ENCODE measurements around the gene ATP6V0D1. TPM values are rescaled to one million over a fixed set of nuclear protein-coding genes. Genes with fewer than 3 reads are reported as not detected.

Gene ATP6V0D1
- total RNA-seq, 1 experiment from 2014 or later = 50.5 TPM

DNA sequence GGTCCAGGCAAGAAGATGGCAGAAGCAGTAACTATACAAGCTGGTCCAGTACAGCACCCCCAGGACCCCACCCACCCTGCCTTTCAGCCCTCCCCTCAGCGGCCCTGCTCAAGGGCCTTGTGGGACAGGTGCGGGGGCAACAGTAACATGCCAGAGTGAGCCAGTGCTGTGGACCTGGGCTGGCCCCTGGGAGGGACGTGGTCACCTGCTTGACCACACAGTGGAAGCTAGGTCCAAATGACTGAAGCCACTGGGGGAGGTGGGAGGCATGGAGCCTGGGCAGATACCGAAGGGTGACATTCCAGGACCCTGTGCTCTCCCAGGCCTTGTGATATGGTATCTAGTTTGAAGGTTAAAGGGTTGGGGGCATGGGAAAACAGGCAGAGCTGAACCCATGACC, 17.3 kb downstream of the ATP6V0D1 start:
- CTCF ChIA-PET = interaction anchor here (0.6 to 6.0 kb wide), 10 partner anchors 12 to 520 kb away, joined by 3 to 53 read pairs (median 3); no protein-coding TSS in a partner anchor
- intact Hi-C loops (cut with micrococcal nuclease) = loop anchor here (2.0 kb wide), 1 partner anchor 203 kb away; no protein-coding TSS in a partner anchor

DNA sequence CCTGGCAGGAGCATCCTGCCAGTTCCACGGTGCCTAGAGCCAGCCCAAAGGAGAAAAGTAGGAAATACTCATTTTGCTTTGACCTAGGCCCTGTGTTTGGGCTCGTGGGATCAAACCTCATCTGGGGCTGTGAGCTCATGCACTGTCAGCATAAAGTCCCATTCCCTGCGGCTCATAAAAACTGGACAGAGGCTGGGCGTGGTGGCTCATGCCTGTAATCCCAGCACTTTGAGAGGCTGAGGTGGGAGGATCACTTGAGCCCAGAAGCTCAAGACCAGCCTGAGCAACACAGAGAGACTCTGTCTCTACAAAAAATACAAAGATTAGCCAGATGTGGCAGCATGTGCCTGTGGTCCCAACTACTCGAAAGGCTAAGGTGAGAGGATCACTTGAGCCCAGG, 17.9 kb downstream of the ATP6V0D1 start:
- H3K27ac Mint-ChIP-seq (ENCODE audit: low read depth, unreplicated experiment) = no peak overlapping the region
- H3K4me3 Mint-ChIP-seq (ENCODE audit: unreplicated experiment) = no peak overlapping the region
- BruUV-seq (replicated peaks) = no TSS peak
- peaks cover 27% of the 10 kb centered on the region for H3K4me1 Mint-ChIP-seq (ENCODE audit: insufficient read depth, unreplicated experiment)
- TF ChIP-seq, protein P1, sequence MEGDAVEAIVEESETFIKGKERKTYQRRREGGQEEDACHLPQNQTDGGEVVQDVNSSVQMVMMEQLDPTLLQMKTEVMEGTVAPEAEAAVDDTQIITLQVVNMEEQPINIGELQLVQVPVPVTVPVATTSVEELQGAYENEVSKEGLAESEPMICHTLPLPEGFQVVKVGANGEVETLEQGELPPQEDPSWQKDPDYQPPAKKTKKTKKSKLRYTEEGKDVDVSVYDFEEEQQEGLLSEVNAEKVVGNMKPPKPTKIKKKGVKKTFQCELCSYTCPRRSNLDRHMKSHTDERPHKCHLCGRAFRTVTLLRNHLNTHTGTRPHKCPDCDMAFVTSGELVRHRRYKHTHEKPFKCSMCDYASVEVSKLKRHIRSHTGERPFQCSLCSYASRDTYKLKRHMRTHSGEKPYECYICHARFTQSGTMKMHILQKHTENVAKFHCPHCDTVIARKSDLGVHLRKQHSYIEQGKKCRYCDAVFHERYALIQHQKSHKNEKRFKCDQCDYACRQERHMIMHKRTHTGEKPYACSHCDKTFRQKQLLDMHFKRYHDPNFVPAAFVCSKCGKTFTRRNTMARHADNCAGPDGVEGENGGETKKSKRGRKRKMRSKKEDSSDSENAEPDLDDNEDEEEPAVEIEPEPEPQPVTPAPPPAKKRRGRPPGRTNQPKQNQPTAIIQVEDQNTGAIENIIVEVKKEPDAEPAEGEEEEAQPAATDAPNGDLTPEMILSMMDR (IDR thresholded peaks at IDR 0.05; ENCODE audit: unreplicated experiment) = no peak
- no peaks in the 10 kb centered on the region for H3K9me3 Mint-ChIP-seq (ENCODE audit: unreplicated experiment)
- H3K36me3 Mint-ChIP-seq (ENCODE audit: insufficient read depth, unreplicated experiment) = peaks cover 18% of the 10 kb centered on the region
- no peak for DNase-seq (ENCODE audit: unreplicated experiment)
- H3K27me3 Mint-ChIP-seq (ENCODE audit: insufficient read depth, unreplicated experiment) = no peaks in the 10 kb centered on the region
- ChIA-PET CTCF (interaction anchor here (1.1 to 3.3 kb wide), 5 partner anchors 11 to 202 kb away, joined by 3 to 15 read pairs (median 4); no protein-coding TSS in a partner anchor), POLR2A (interaction anchor here (1.2 kb wide), 1 partner anchor 16 kb away, joined by 4 read pairs; no protein-coding TSS in a partner anchor)
- intact Hi-C loops (cut with micrococcal nuclease) = no loop called here

More for the DNA sequence above, 17.3 kb downstream of the ATP6V0D1 start:
- no peak for DNase-seq (ENCODE audit: unreplicated experiment)
- H3K27me3 Mint-ChIP-seq (ENCODE audit: insufficient read depth, unreplicated experiment) = no peaks in the 10 kb centered on the region
- TF ChIP-seq, protein P1 (IDR thresholded peaks at IDR 0.05; ENCODE audit: unreplicated experiment) = no peak
- peaks cover 18% of the 10 kb centered on the region for H3K36me3 Mint-ChIP-seq (ENCODE audit: insufficient read depth, unreplicated experiment)
- H3K4me1 Mint-ChIP-seq (ENCODE audit: insufficient read depth, unreplicated experiment) = peaks cover 29% of the 10 kb centered on the region
- no peak overlapping the region for H3K4me3 Mint-ChIP-seq (ENCODE audit: unreplicated experiment)
- BruUV-seq (replicated peaks) = no TSS peak
- POLR2A ChIA-PET = interaction anchor here (0.6 to 0.9 kb wide), 4 partner anchors 17 to 217 kb away, joined by 3 to 4 read pairs (median 3); partner anchors contain the start of gene ATP6V0D1
- no peaks in the 10 kb centered on the region for H3K9me3 Mint-ChIP-seq (ENCODE audit: unreplicated experiment)
- no peak overlapping the region for H3K27ac Mint-ChIP-seq (ENCODE audit: low read depth, unreplicated experiment)

- no peak overlapping the region for H3K4me3 Mint-ChIP-seq (ENCODE audit: unreplicated experiment)
- H3K27me3 Mint-ChIP-seq (ENCODE audit: insufficient read depth, unreplicated experiment) = no peaks in the 10 kb centered on the region
- TF ChIP-seq, protein P1 (IDR thresholded peaks at IDR 0.05; ENCODE audit: unreplicated experiment) = no peak
- ChIA-PET POLR2A (interaction anchor here (0.6 to 1.2 kb wide), 5 partner anchors 17 to 216 kb away, joined by 3 to 4 read pairs (median 3); no protein-coding TSS in a partner anchor), CTCF (interaction anchor here (0.6 to 3.3 kb wide), 6 partner anchors 11 to 201 kb away, joined by 3 to 15 read pairs (median 6); no protein-coding TSS in a partner anchor)
- H3K4me1 Mint-ChIP-seq (ENCODE audit: insufficient read depth, unreplicated experiment) = peaks cover 25% of the 10 kb centered on the region
- peaks cover 19% of the 10 kb centered on the region for H3K36me3 Mint-ChIP-seq (ENCODE audit: insufficient read depth, unreplicated experiment)
- BruUV-seq (replicated peaks) = no TSS peak
- no peaks in the 10 kb centered on the region for H3K9me3 Mint-ChIP-seq (ENCODE audit: unreplicated experiment)
- H3K27ac Mint-ChIP-seq (ENCODE audit: low read depth, unreplicated experiment) = no peak overlapping the region
- intact Hi-C loops (cut with micrococcal nuclease) = no loop called here
- DNase-seq (ENCODE audit: unreplicated experiment) = no peak
Measured at GRCh38 chr16:67462279-67462655, 18.7 kb downstream of the ATP6V0D1 start.

DNA sequence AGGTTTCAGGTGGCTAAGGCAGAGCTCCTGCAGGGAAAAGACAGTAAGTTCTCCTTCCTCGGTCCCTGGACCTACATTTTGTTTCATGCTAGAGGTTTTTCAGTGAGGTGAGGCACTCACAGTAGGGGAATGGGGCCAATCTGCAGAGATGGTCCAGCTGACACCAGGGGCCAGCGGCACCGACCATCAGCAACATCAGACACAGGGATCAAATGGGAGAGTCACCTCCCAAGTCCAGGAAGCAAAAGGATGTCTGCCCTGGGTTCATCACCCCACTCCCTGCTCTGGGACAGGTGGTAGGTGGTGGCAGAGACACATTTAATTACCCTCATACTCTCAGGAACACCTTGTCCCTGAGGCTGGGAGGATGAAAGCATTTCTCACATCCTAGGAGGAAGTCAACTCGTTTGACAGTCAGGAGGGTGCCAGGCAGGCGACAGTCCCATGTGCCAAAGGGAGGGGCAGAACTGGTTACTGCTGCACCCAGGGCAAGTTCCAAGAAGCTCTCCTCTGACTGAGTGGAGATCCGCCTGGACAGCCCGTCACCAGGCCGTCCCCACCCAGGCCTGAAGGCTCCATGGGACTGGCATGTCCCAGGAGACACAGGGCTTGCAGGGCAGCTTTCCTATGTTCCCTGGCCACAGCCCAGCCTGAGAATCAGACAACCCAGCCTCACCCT, 19.2 kb downstream of the ATP6V0D1 start:
- POLR2A ChIA-PET = interaction anchor here (0.6 to 1.2 kb wide), 6 partner anchors 18 to 216 kb away, joined by 3 to 4 read pairs (median 3); no protein-coding TSS in a partner anchor
- no TSS peak for BruUV-seq (replicated peaks)
- intact Hi-C loops (cut with micrococcal nuclease) = no loop called here
- Mint-ChIP-seq H3K4me3 (ENCODE audit: unreplicated experiment) (no peak overlapping the region), H3K9me3 (ENCODE audit: unreplicated experiment) (no peaks in the 10 kb centered on the region), H3K27me3 (ENCODE audit: insufficient read depth, unreplicated experiment) (no peaks in the 10 kb centered on the region), H3K36me3 (ENCODE audit: insufficient read depth, unreplicated experiment) (peaks cover 24% of the 10 kb centered on the region), H3K27ac (ENCODE audit: low read depth, unreplicated experiment) (peak overlapping the region; percentile 39), H3K4me1 (ENCODE audit: insufficient read depth, unreplicated experiment) (peaks cover 30% of the 10 kb centered on the region)
- CTCF ChIA-PET = interaction anchor here (0.7 to 3.3 kb wide), 6 partner anchors 10 to 201 kb away, joined by 3 to 15 read pairs (median 6); no protein-coding TSS in a partner anchor
- no peak for DNase-seq (ENCODE audit: unreplicated experiment)
- TF ChIP-seq, protein P1 (IDR thresholded peaks at IDR 0.05; ENCODE audit: unreplicated experiment) = no peak
